Neuronal stem cell (in vitro differentiated cells): ENCODE data around the gene PTGS1.

Experiments
- DNase-seq: peaks from one replicate; pipeline ENCODE4 v3.0.0-alpha.2; 2013; ENCODE audit warnings: low spot score
- H2AFZ ChIP-seq: one replicate; pipeline ENCODE4 v1.6.1; 2013; ENCODE audit warnings: mild to moderate bottlenecking, low read length, inconsistent platforms
- H2AK5ac ChIP-seq: 2 replicates; pipeline ENCODE4 v1.6.1; 2013; ENCODE audit warnings: low read depth, mild to moderate bottlenecking, inconsistent platforms, low read length, moderate library complexity, mixed read lengths
- H2BK120ac ChIP-seq: 2 replicates; pipeline ENCODE4 v1.6.1; 2013; ENCODE audit warnings: low read depth, mild to moderate bottlenecking, inconsistent platforms, low read length, moderate library complexity, mixed read lengths
- H2BK12ac ChIP-seq: one replicate; pipeline ENCODE4 v1.6.1; 2013; ENCODE audit warnings: low read length, inconsistent platforms
- H2BK15ac ChIP-seq: 2 replicates; pipeline ENCODE4 v1.6.1; 2013; ENCODE audit warnings: mild to moderate bottlenecking, low read length, inconsistent platforms, mixed read lengths
- H2BK5ac ChIP-seq: one replicate; pipeline ENCODE4 v1.6.1; 2013; ENCODE audit warnings: inconsistent platforms, mild to moderate bottlenecking, low read length, moderate library complexity
- H3K14ac ChIP-seq: one replicate; pipeline ENCODE4 v1.6.1; 2013; ENCODE audit warnings: low read length, inconsistent platforms
- H3K18ac ChIP-seq: 2 replicates; pipeline ENCODE4 v1.6.1; 2013; ENCODE audit warnings: low read length, inconsistent platforms
- H3K23ac ChIP-seq: 2 replicates; pipeline ENCODE4 v1.6.1; 2013; ENCODE audit warnings: low read depth, mild to moderate bottlenecking, mixed read lengths, low read length, inconsistent platforms; ENCODE audit not compliant: poor library complexity
- H3K27ac ChIP-seq: replicated peaks from 3 replicates; pipeline ENCODE4 v1.5.1; 2013; ENCODE audit warnings: low read length, inconsistent platforms
- H3K27me3 ChIP-seq, 3 experiments: 2 replicates each; pipeline ENCODE4 v1.6.1; 2013; ENCODE audit warnings: low read length in 3 of 3, mild to moderate bottlenecking in 2 of 3, inconsistent platforms in 1 of 3, low read depth in 1 of 3, mixed read lengths in 1 of 3, moderate library complexity in 1 of 3; ENCODE audit not compliant: control insufficient read depth in 3 of 3, insufficient read depth in 3 of 3
- H3K36me3 ChIP-seq, 2 donors: replicated peaks in 1 of 2; 2 replicates each; pipeline ENCODE4 v1.6.1; 2013; ENCODE audit warnings: low read length in 2 of 2; ENCODE audit not compliant: control insufficient read depth in 2 of 2, insufficient read depth in 2 of 2
- H3K4ac ChIP-seq: 2 replicates; pipeline ENCODE4 v1.6.1; 2013; ENCODE audit warnings: inconsistent platforms, mild to moderate bottlenecking, low read length, moderate library complexity
- H3K4me1 ChIP-seq, 2 donors: 1 replicate in 1 of 2; 2 replicates in 1 of 2; pipeline ENCODE4 v1.6.1; 2013; ENCODE audit warnings: low read length in 2 of 2, low read depth in 1 of 2; ENCODE audit not compliant: control insufficient read depth in 2 of 2, insufficient read depth in 1 of 2
- H3K4me2 ChIP-seq: one replicate; pipeline ENCODE4 v1.6.1; 2013; ENCODE audit warnings: mild to moderate bottlenecking, low read length, inconsistent platforms; ENCODE audit not compliant: insufficient read depth, poor library complexity, severe bottlenecking
- H3K4me3 ChIP-seq, 2 donors: 2 replicates each; pipeline ENCODE4 v1.5.1; 2013; ENCODE audit warnings: low read length in 2 of 2, mild to moderate bottlenecking in 2 of 2, inconsistent platforms in 1 of 2, moderate library complexity in 1 of 2
- H3K79me1 ChIP-seq: one replicate; pipeline ENCODE4 v1.6.1; 2013; ENCODE audit warnings: low read depth, mild to moderate bottlenecking, inconsistent platforms, low read length, moderate library complexity
- H3K9ac ChIP-seq: one replicate; pipeline ENCODE4 v1.6.1; 2013; ENCODE audit warnings: mild to moderate bottlenecking, low read depth, low read length, inconsistent platforms; ENCODE audit not compliant: poor library complexity
- H3K9me3 ChIP-seq, 2 donors: replicated peaks in 1 of 2; 2 replicates each; pipeline versions ENCODE3 to v1.6.1; 2013; ENCODE audit warnings: low read length in 2 of 2, mild to moderate bottlenecking in 2 of 2, inconsistent platforms in 1 of 2, low read depth in 1 of 2, mixed read lengths in 1 of 2, moderate library complexity in 1 of 2; ENCODE audit not compliant: control insufficient read depth in 2 of 2, insufficient read depth in 1 of 2
- H4K8ac ChIP-seq: one replicate; pipeline ENCODE4 v1.6.1; 2013; ENCODE audit warnings: low read depth, mild to moderate bottlenecking, inconsistent platforms, low read length, moderate library complexity
- H4K91ac ChIP-seq: one replicate; pipeline ENCODE4 v1.6.1; 2013; ENCODE audit warnings: low read length, low read depth, mild to moderate bottlenecking, inconsistent platforms; ENCODE audit not compliant: poor library complexity
- WGBS, 2 donors: extraction: QIAGEN DNeasy Blood & Tissue Kit; methylation state at CpG; one replicate each; pipeline ENCODE4 v1.1.7; 2013; ENCODE audit warnings: missing lambda C conversion rate in 2 of 2, mixed read lengths in 1 of 2; ENCODE audit not compliant: insufficient read length in 2 of 2, insufficient replicate concordance in 1 of 2; ENCODE audit errors: extremely low coverage in 2 of 2; 5-methylcytosine and 5-hydroxymethylcytosine counted together

Gene PTGS1

GRCh38 chr9:122425087-122425486 is 54.3 kb downstream of the PTGS1 start:
- H3K18ac ChIP-seq = no peak overlapping the region

GRCh38 chr9:122426723-122427122 is 55.9 kb downstream of the PTGS1 start:
- H3K4ac ChIP-seq = no peak overlapping the region
- no peak for DNase-seq
- no peak overlapping the region for H2AFZ ChIP-seq
- H4K91ac ChIP-seq = no peak overlapping the region
- H4K8ac ChIP-seq = no peak overlapping the region
- no peaks in the 10 kb centered on the region for H3K27me3 ChIP-seq
- no peak overlapping the region for H2BK5ac ChIP-seq
- H2AK5ac ChIP-seq = no peak overlapping the region
- no peak overlapping the region for H2BK12ac ChIP-seq
- no peak overlapping the region for H3K14ac ChIP-seq
- WGBS, 2 donors = no CpG with 5 or more reads among the region's 3 CpGs
- H3K9ac ChIP-seq = no peak overlapping the region
- no peaks in the 10 kb centered on the region for H3K79me1 ChIP-seq
- H3K4me2 ChIP-seq = no peak overlapping the region
- H3K27ac ChIP-seq = no peak overlapping the region
- peaks cover 0 to 12% of the 10 kb centered on the region in 2 donors for H3K9me3 ChIP-seq
- H3K36me3 ChIP-seq = no peaks in the 10 kb centered on the region
- no peak overlapping the region for H3K18ac ChIP-seq
- H3K4me1 ChIP-seq = no peaks in the 10 kb centered on the region
- H3K23ac ChIP-seq = no peak overlapping the region
- no peak overlapping the region for H2BK15ac ChIP-seq
- no peak overlapping the region for H2BK120ac ChIP-seq
- H3K4me3 ChIP-seq = no peak overlapping the region

More at GRCh38 chr9:122425087-122425486, 54.3 kb downstream of the PTGS1 start:
- no CpG with 5 or more reads among the region's 2 CpGs for WGBS, 2 donors
- no peak overlapping the region for H2BK120ac ChIP-seq
- H2BK5ac ChIP-seq = no peak overlapping the region
- no peak overlapping the region for H4K91ac ChIP-seq
- no peak overlapping the region for H2BK12ac ChIP-seq
- H3K23ac ChIP-seq = no peak overlapping the region
- H2AFZ ChIP-seq = no peak overlapping the region
- H3K4me3 ChIP-seq = no peak overlapping the region
- H3K9me3 ChIP-seq = peaks cover 0 to 12% of the 10 kb centered on the region in 2 donors
- no peaks in the 10 kb centered on the region for H3K79me1 ChIP-seq
- no peak for DNase-seq
- no peak overlapping the region for H3K4ac ChIP-seq
- no peak overlapping the region for H2BK15ac ChIP-seq
- H3K27ac ChIP-seq = no peak overlapping the region
- no peak overlapping the region for H3K4me2 ChIP-seq
- H2AK5ac ChIP-seq = no peak overlapping the region
- no peaks in the 10 kb centered on the region for H3K4me1 ChIP-seq
- H4K8ac ChIP-seq = no peak overlapping the region
- H3K36me3 ChIP-seq = no peaks in the 10 kb centered on the region
- peaks cover 0 to 3% (median 0%) of the 10 kb centered on the region in 3 experiments for H3K27me3 ChIP-seq
- H3K9ac ChIP-seq = no peak overlapping the region
- no peak overlapping the region for H3K14ac ChIP-seq

GRCh38 chr9:122442568-122442967 is 71.7 kb downstream of the PTGS1 start:
- Histone ChIP-seq H2BK120ac (no peak overlapping the region), H3K36me3 (no peaks in the 10 kb centered on the region), H3K9me3 (peaks cover 0 to 9% of the 10 kb centered on the region in 2 donors)

GRCh38 chr9:122444041-122444733 is 73.4 kb downstream of the PTGS1 start:
- Histone ChIP-seq H2AFZ (no peak overlapping the region), H3K36me3 (no peaks in the 10 kb centered on the region), H3K27ac (no peak overlapping the region), H3K27me3 (peaks cover 0 to 8% (median 0%) of the 10 kb centered on the region in 3 experiments), H3K14ac (no peak overlapping the region), H2BK15ac (no peak overlapping the region), H2BK12ac (no peak overlapping the region), H2BK5ac (no peak overlapping the region), H2BK120ac (no peak overlapping the region), H3K18ac (no peak overlapping the region), H3K79me1 (no peaks in the 10 kb centered on the region), H3K4me1 (no peaks in the 10 kb centered on the region), H3K4ac (no peak overlapping the region), H3K9me3 (peaks cover 0 to 11% of the 10 kb centered on the region in 2 donors), H3K23ac (no peak overlapping the region), H4K8ac (no peak overlapping the region), H3K9ac (no peak overlapping the region), H2AK5ac (no peak overlapping the region), H3K4me2 (no peak overlapping the region), H3K4me3 (peak overlapping the region in 1 of 2 donors; percentile 32), H4K91ac (no peak overlapping the region)
- no CpG with 5 or more reads among the region's 5 CpGs for WGBS, 2 donors
- no peak for DNase-seq

More at GRCh38 chr9:122442568-122442967, 71.7 kb downstream of the PTGS1 start:
- Histone ChIP-seq H4K91ac (no peak overlapping the region), H3K4me3 (no peak overlapping the region), H3K79me1 (no peaks in the 10 kb centered on the region), H3K4me2 (no peak overlapping the region), H3K27me3 (peaks cover 0 to 8% (median 0%) of the 10 kb centered on the region in 3 experiments), H2BK15ac (no peak overlapping the region), H3K18ac (no peak overlapping the region), H3K23ac (no peak overlapping the region), H2AK5ac (no peak overlapping the region), H2BK12ac (no peak overlapping the region), H2BK5ac (no peak overlapping the region), H3K27ac (no peak overlapping the region), H2AFZ (no peak overlapping the region), H3K4ac (no peak overlapping the region), H3K14ac (no peak overlapping the region), H3K9ac (no peak overlapping the region), H3K4me1 (no peaks in the 10 kb centered on the region), H4K8ac (no peak overlapping the region)
- no CpG with 5 or more reads among the region's 1 CpG for WGBS, 2 donors
- no peak for DNase-seq
